Left renal pelvis (tissue), 4 donors: ENCODE results near the gene FAM118B. TPM values are rescaled to one million over a fixed set of nuclear protein-coding genes. Genes with fewer than 3 reads are reported as not detected.
"Not testable (repeated sequence)": the region's sequence is repeated elsewhere in the genome, so short reads cannot be mapped to it uniquely, and the experiment has no call there.

Experiments
- DNase-seq, 4 donors: peaks; one replicate each; pipeline ENCODE4 v3.0.0-alpha.2; 2013; ENCODE audit warnings: low read depth in 4 of 4, low spot score in 3 of 4
- polyA plus RNA-seq, 4 donors: library from polyadenylated mRNA; unstranded; fragments of 120-200 nt; gene quantifications; one replicate each; pipeline ENCODE4 v1.2.1, GENCODE V29; 2013; ENCODE audit not compliant: insufficient read length in 4 of 4

Gene FAM118B
- polyA plus RNA-seq, 4 donors = 28.6 to 33.4 (median 30.1) TPM

DNA sequence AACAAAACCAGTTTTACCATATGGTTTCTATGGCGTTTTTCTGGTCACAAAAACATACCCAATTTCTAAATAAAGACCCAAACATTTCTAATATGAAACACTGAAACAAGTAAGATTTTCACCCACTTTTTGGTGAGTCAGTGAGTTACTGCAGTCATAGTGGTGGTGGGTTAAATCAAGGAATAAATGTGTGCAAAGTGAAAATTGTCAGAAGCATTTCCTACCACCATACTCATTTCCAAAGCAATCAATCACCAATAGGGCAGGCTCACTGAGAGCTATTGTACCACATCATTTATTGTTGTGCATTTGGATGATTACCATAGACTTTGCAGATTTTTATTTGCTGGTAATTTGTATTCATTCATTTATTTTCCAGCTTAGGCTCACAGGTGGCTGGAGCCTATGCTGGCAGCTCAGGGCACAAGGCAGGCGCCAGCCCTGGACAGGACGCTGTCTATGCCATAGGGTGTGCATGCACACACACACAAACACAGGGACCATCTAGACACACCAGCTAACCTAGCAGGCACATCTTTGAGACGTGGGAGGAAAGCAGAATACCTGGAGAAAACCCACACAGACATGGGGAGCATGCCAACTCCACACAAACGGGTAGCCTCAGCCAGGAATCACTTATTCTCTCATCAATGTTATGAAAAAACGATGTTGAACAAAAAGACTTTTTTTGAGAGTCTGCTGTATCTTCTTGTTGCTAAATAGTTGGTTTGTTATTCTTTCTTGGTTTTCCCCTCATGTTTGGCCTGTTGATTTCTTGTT is 5.1 kb downstream of the FAM118B start:
- no peak for DNase-seq

GRCh38 chr11:126217491-126217890 is 5.9 kb downstream of the FAM118B start:
- DNase-seq = no peak

DNA sequence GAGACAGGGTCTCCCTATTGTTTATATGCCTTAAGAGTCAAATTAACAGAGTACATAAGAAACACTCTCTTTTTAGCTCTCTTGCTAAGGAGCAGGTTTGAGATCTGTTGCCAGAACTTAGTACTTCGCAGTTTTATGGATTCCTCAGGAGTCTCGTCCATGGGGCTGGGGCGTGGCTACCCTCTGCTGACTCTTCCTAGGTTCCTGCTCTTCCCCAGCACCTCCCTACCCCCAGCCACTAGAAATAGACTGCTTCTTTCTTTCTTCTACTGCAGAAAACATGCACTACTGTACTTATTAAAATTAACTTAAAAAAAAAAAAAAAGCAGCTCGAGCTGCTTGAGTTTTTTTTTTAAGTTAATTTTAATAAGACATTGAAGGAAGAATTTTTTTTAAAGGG is 8.0 kb downstream of the FAM118B start:
- no peak for DNase-seq

- DNase-seq = no peak
Observed at GRCh38 chr11:126224647-126225294, 13.2 kb downstream of the FAM118B start.

DNA sequence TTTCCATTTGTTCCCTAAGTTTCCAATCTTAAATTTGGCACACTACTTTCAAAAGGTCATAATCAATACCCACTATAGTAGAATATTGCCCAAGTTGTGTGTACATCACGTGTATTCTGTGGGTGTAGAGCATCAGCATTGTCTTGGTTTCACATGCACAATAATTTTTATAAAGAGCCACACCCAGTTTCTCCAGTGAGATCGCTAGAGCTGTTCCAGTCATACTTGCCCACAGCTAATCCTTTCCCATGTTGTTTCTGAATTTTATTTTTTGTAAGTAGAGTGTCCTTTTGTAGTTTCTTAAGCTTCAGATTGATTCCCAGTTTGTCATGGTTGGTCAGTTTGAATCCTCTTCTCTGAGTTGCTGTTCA is 13.7 kb downstream of the FAM118B start:
- no peak for DNase-seq

DNA sequence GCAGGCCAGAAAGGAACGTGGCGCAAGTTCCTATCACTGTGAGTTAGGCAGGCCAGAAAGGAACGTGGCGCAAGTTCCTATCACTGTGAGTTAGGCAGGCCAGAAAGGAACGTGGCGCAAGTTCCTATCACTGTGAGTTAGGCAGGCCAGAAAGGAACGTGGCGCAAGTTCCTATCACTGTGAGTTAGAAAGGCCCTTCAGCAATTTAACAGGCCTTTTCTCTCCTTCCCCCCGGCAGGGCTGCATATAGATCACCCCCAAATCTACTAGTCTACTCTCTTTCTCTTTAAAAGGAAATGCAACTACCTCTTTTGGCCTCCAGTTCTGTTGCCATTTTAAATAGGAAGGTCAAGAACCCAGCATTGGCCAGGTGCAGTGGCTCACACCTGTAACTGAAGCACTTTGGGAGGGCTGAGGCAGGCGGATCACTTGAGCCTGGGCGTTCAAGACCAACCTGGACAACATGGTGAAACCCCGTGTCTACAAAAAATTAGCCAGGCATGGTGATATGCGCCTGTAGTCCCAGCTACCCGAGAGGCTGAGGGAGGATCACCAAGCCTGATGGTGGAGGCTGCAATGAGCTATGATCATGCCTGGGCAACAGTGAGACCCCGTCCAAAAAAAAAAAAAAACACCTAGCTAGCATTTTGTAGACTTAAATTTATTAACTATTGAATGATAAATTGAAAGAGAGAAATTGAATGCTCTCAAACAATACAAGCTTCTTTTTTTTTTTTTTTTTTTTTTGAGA is 14.9 kb downstream of the FAM118B start:
- no peak for DNase-seq

DNA sequence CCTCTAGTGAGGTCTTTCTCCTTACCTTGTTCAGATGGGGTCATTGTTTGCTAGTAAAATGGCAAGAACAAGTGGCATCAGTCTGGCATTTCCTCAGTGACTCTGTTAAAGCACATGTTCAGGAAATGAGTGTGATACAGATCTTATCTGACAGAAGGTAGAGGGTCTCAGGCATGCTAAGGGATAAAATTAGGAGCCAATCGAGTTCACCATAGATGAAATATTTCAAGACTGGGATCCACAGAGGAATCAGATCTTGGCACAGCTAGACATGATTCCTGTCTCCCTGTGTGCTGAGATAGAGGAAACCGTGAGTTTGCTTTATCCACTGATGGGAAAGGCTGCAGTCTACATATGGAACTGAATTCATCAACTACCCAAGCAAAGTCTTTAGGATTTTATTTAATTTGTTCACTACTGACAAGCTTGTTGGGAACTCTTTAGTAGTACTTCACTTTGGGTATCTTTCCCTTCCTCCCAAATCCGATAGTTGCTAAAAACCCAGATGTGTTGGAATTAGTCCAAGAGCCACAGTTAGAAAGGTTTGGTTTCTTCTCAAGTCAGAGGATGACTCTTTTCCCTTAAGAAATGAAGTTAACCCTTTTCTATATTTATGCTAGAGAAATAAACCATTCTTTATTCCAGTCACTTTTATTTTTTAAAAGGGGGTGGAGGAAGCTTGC is 18.4 kb downstream of the FAM118B start:
- no peak for DNase-seq

- no peak for DNase-seq
Observed at GRCh38 chr11:126231725-126232459, 20.3 kb downstream of the FAM118B start.

- no peak for DNase-seq
Observed at GRCh38 chr11:126232683-126233082, 21.1 kb downstream of the FAM118B start.

GRCh38 chr11:126233391-126233790 is 21.8 kb downstream of the FAM118B start:
- no peak for DNase-seq

DNA sequence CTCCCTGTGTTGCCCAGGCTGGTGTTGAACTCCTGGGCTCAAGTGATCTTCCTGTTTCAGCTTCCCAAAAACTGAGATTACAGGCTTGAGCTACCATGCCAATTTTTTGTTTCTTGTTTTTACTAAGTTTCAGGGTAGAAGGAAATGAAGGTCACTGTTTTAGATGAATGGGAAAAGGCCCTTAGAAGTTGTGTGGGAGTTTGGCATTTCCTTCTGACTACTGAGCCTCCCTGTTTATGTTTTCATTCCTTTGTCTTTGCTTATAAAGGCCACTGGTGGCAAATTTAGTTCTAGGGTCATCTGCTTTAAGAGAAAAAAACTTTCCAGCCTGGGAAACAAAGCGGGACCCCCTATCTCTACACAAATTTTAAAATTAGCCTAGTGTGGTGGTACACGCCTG is 35.1 kb downstream of the FAM118B start:
- no peak for DNase-seq

DNA sequence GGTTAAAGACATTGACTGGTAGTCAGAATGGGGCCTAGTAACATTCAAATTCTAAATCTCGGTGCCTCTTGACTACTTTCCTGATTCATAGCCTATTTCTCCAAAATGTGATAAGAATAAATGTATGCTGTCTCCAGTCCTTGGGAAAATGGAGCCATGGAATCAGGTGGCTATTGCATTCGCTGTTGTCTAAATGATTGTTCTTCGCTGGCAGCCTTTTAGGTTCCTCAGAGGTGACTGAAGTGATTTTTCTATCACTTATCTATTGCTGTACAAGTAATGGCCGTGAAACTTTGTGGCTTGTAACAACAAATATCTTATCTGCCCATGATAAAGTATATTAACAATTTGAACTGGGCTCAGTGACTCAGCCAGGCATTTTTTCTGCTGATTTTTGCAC is 41.7 kb downstream of the FAM118B start:
- no peak for DNase-seq

DNA sequence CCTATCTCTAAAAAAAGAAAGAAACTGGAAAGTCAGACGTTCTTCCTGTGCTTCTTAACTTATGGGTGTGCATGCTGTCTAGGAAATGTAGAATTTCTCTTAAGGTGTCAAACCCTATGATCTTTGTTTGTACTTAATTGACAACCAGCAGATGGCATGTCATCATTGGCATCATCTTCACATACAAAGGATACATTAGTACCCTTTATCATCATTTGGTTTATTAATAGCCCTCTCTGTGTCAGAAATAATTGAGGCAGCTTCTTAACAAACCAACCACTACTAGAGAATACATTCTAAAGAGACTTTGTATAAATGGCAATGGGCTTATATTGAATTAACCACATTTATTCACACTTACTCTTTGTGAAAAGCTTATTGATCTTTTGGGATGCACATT is 43.2 kb downstream of the FAM118B start:
- DNase-seq = no peak

DNA sequence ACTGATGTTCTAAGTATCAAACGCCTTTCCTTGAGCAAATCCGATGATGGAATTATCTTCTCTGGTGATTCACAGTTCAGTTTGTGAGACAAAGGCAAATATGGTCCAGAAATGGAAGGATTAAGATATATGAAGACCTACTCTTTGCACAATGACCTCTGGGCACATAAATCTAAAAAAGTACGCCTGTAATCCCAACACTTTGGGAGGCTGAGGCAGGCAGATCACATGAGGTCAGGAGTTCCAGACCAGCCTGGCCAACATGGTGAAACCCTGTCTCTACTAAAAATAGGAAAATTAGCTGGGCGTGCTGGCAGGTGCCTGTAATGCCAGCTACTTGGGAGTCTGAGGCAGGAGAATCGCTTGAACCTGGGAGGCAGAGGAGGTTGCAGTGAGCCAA is 43.9 kb downstream of the FAM118B start:
- DNase-seq = not testable (repeated sequence)

GRCh38 chr11:126256216-126256615 is 44.6 kb downstream of the FAM118B start:
- no peak for DNase-seq

GRCh38 chr11:126257144-126257543 is 45.6 kb downstream of the FAM118B start:
- no peak for DNase-seq

- no peak for DNase-seq
Observed at GRCh38 chr11:126257764-126258163, 46.2 kb downstream of the FAM118B start.

DNA sequence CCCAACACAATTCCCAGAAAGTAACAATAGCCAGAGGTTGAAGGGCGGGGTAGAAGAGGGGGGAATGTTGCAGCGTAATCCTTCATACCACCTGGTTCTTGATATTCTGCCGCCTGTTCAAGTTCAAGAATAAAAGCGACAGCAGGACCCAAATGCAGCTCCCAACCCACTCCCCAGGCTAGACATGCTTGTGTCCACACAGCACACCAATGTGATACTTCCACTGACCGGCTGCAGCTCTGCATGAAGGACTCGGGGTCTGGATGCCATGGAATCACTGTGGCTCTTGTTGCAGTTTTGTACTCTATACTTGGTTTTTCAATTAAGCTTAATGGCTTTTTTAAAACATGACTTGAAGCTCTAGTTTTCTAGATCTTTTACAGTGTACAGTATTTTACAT is 50.6 kb downstream of the FAM118B start:
- DNase-seq = no peak

- no peak for DNase-seq
Observed at GRCh38 chr11:126263489-126263888, 51.9 kb downstream of the FAM118B start.

DNA sequence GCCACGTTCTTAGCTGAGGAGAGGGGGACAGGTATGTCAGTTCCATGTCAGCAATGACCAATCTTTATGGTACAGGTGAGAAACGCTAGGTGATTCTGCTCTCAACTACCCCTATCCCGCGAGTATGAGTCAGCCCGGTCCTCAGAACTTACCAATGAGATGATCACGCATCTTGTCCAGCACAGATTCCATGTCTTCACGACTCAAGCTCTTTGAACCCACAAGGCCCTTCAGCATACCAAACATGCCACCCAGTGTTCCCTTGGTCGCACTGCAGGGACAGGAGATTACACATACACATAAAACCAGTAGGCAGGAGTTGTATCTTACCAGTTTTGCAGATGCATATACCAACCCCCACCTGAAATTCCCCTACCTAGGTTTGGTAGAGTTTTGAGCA is 54.2 kb downstream of the FAM118B start:
- no peak for DNase-seq
